Endothelial cell of umbilical vein (primary cell): ENCODE results near the gene CERS2. TPM values are rescaled to one million over a fixed set of nuclear protein-coding genes. Genes with fewer than 3 reads are reported as not detected.

Experiments
- BruUV-seq: library from RNA; stranded (reverse); fragments of 400-500 nt; replicated peaks from 2 replicates; lab custom pipeline; 2021; lab: Mats Ljungman, UMichigan
- CTCF ChIA-PET: fragments of 300-600, 350-600 bp; sonication (Branson Sonifier 250); formaldehyde crosslinking; loops from one replicate; lab custom pipeline; 2021; ENCODE audit warnings: antibody characterized with exemption, inconsistent platforms; lab: Charles Lee
- POLR2A ChIA-PET: fragments of 300-600, 350-600 bp; sonication (Branson Sonifier 250); formaldehyde crosslinking; loops from one replicate; lab custom pipeline; 2021; ENCODE audit warnings: antibody characterized with exemption, inconsistent platforms; lab: Charles Lee
- DNase-seq: peaks from one replicate; pipeline ENCODE4 v3.0.0-alpha.2; 2011; ENCODE audit warnings: low read depth, low spot score
- FAIRE-seq: peaks from 2 replicates; lab custom pipeline; 2011; peaks lifted over from hg19 to GRCh38; lab: Jason Lieb, UNC
- H2AFZ ChIP-seq: 2 replicates; pipeline ENCODE4 v1.6.0; 2012; ENCODE audit warnings: low read depth, low read length, control low read depth, inconsistent platforms
- H3K27ac ChIP-seq: 2 replicates; pipeline ENCODE4 v1.5.1; 2011; ENCODE audit warnings: low read depth, mild to moderate bottlenecking, control low read depth, low read length, moderate library complexity; ENCODE audit not compliant: insufficient read depth
- H3K27me3 ChIP-seq, 2 experiments: 2 replicates each; pipeline versions ENCODE4 v1.6.0 to v1.6.1; 2011; ENCODE audit warnings: low read length in 2 of 2, mixed read lengths in 1 of 2; ENCODE audit not compliant: control insufficient read depth in 2 of 2, insufficient read depth in 2 of 2
- H3K36me3 ChIP-seq, 2 experiments: 2 replicates in 1 of 2; 3 replicates in 1 of 2; pipeline ENCODE4 v1.5.1; 2011; ENCODE audit warnings: low read length in 2 of 2, mild to moderate bottlenecking in 1 of 2, moderate library complexity in 1 of 2; ENCODE audit not compliant: control insufficient read depth in 2 of 2, insufficient read depth in 2 of 2; ENCODE audit errors: extremely low read depth in 1 of 2
- H3K4me1 ChIP-seq: 3 replicates; pipeline ENCODE4 v1.5.1; 2011; ENCODE audit warnings: mild to moderate bottlenecking, low read length; ENCODE audit not compliant: control insufficient read depth, insufficient read depth; ENCODE audit errors: extremely low read depth
- H3K4me2 ChIP-seq: 2 replicates; pipeline ENCODE4 v1.6.1; 2011; ENCODE audit warnings: low read length, control low read depth, mixed read lengths; ENCODE audit not compliant: insufficient read depth
- H3K4me3 ChIP-seq, 3 experiments: fragments of 200-600 bp in 1 of 3; sonication (generic), shearing (Covaris generic) in 1 of 3; replicated peaks in 1 of 3; 2 replicates each; pipeline ENCODE4 v1.5.1; 2011 to 2016; ENCODE audit warnings: control low read depth in 3 of 3, low read length in 3 of 3, mild to moderate bottlenecking in 2 of 3, inconsistent platforms in 1 of 3, low read depth in 1 of 3, moderate library complexity in 1 of 3; ENCODE audit not compliant: insufficient read depth in 1 of 3
- H3K79me2 ChIP-seq: 2 replicates; pipeline ENCODE4 v1.6.0; 2012; ENCODE audit warnings: low read length, inconsistent platforms; ENCODE audit not compliant: control insufficient read depth, insufficient read depth
- H3K9ac ChIP-seq: replicated peaks from 2 replicates; pipeline ENCODE3; 2011; ENCODE audit warnings: low read length, control low read depth; ENCODE audit not compliant: insufficient read depth; ENCODE audit errors: extremely low read depth
- H3K9me1 ChIP-seq: replicated peaks from 3 replicates; pipeline ENCODE4 v1.6.0; 2011; ENCODE audit warnings: mild to moderate bottlenecking, low read length; ENCODE audit not compliant: control insufficient read depth, insufficient read depth; ENCODE audit errors: extremely low read depth
- H3K9me3 ChIP-seq: replicated peaks from 2 replicates; pipeline ENCODE4 v1.5.1; 2012; ENCODE audit warnings: low read length, inconsistent platforms; ENCODE audit not compliant: control insufficient read depth, insufficient read depth
- H4K20me1 ChIP-seq: replicated peaks from 2 replicates; pipeline ENCODE3; 2011; ENCODE audit warnings: mild to moderate bottlenecking, low read length; ENCODE audit not compliant: control insufficient read depth, insufficient read depth; ENCODE audit errors: extremely low read depth
- CTCF ChIP-seq, 2 donors: IDR thresholded peaks; 1 replicate in 1 of 2; 2 replicates in 1 of 2; pipeline ENCODE4 v1.5.1; 2011; ENCODE audit warnings: low read length in 2 of 2, mild to moderate bottlenecking in 2 of 2, moderate library complexity in 2 of 2, control low read depth in 1 of 2, inconsistent platforms in 1 of 2, low read depth in 1 of 2; ENCODE audit not compliant: insufficient read depth in 1 of 2; ENCODE audit errors: extremely low read depth in 1 of 2
- EZH2 ChIP-seq: IDR thresholded peaks from 2 replicates; pipeline ENCODE4 v1.6.1; 2012; ENCODE audit warnings: borderline replicate concordance, low read depth, mild to moderate bottlenecking, moderate library complexity, low read length, inconsistent platforms; ENCODE audit not compliant: severe bottlenecking
- FOS ChIP-seq: IDR thresholded peaks from 2 replicates; pipeline ENCODE4 v1.6.1; 2011; ENCODE audit warnings: mild to moderate bottlenecking, low read length, moderate library complexity, borderline replicate concordance; ENCODE audit not compliant: insufficient read depth
- GATA2 ChIP-seq: IDR thresholded peaks from 2 replicates; pipeline ENCODE4 v1.7.0; 2011; ENCODE audit warnings: low read depth, mild to moderate bottlenecking, moderate library complexity, mixed read lengths, low read length; ENCODE audit not compliant: insufficient read length, insufficient read depth
- JUN ChIP-seq: IDR thresholded peaks from 2 replicates; pipeline ENCODE4 v1.6.1; 2011; ENCODE audit warnings: borderline replicate concordance, low read depth; ENCODE audit not compliant: insufficient read length, insufficient read depth
- MYC ChIP-seq: IDR thresholded peaks from one replicate; pipeline ENCODE4 v1.6.1; 2011; ENCODE audit warnings: mild to moderate bottlenecking, low read depth, low read length
- POLR2A ChIP-seq: IDR thresholded peaks from 2 replicates; pipeline ENCODE4 v1.6.1; 2012; ENCODE audit warnings: low read depth, mild to moderate bottlenecking, control low read depth, low read length
- POLR2AphosphoS5 ChIP-seq: IDR thresholded peaks from 2 replicates; pipeline ENCODE4 v1.6.1; 2012; ENCODE audit warnings: low read depth, mild to moderate bottlenecking, control low read depth, low read length, moderate library complexity; ENCODE audit not compliant: insufficient read depth
- dilution Hi-C: fragments of 300-500 bp; cut with MboI; formaldehyde crosslinking; loops from one replicate; pipeline ENCODE4 v1.15.0; 2019; ENCODE audit warnings: low sequenced_read_pairs; ENCODE audit not compliant: extremely low pct_ligation_motif_present
- intact Hi-C: fragments of 100-400 bp; cut with micrococcal nuclease; formaldehyde crosslinking; loops from one replicate; pipeline ENCODE4 v1.10.0; 2022
- polyA plus RNA-seq, 4 experiments: library from polyadenylated mRNA; depleted of rRNA in 3 of 4; stranded (reverse) in 3 of 4; unstranded in 1 of 4; fragments of >200 nt; gene quantifications; 2 replicates each; pipeline versions ENCODE4 v1.2.1 to v1.2.3, GENCODE V29; 2011 to 2012; ENCODE audit warnings: missing spikeins in 1 of 4
- total RNA-seq: library from RNA; stranded (reverse); gene quantifications from 2 replicates; pipeline ENCODE4 v1.2.3, GENCODE V29; 2021
- TF ChIP-seq, protein P1 (sequence below): IDR thresholded peaks from 2 replicates; pipeline ENCODE4 v1.6.1; 2011; ENCODE audit not compliant: insufficient read depth, insufficient read length

Gene CERS2
- total and polyA plus RNA-seq, 2 donors (not counting 3 experiments of a cell fraction or from before 2014, with no cell fraction given) = 143 to 155 TPM

GRCh38 chr1:150963321-150964163, 11.1 kb downstream of the CERS2 start:
- TF ChIP-seq, protein P1, sequence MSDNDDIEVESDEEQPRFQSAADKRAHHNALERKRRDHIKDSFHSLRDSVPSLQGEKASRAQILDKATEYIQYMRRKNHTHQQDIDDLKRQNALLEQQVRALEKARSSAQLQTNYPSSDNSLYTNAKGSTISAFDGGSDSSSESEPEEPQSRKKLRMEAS = no peak
- TF ChIP-seq CTCF (IDR thresholded peaks at IDR 0.05; ENCODE audit: extremely low read depth in 1 of 2, insufficient read depth in 1 of 2, low read depth in 1 of 2, low read length in 2 of 2) (no peak), JUN (no peak), POLR2AphosphoS5 (no peak), FOS (no peak), MYC (no peak), POLR2A (no peak), EZH2 (no peak), GATA2 (no peak)
- Histone ChIP-seq H3K4me1 (peaks cover 3% of the 10 kb centered on the region), H3K79me2 (peaks cover 4% of the 10 kb centered on the region), H3K9me3 (no peaks in the 10 kb centered on the region), H3K9ac (no peak overlapping the region), H3K36me3 (peaks cover 26 to 46% of the 10 kb centered on the region in 2 experiments), H3K4me3 (no peak overlapping the region), H3K9me1 (no peaks in the 10 kb centered on the region), H3K27ac (no peak overlapping the region), H4K20me1 (no peaks in the 10 kb centered on the region), H3K4me2 (no peak overlapping the region), H3K27me3 (no peaks in the 10 kb centered on the region), H2AFZ (no peak overlapping the region)
- CTCF ChIA-PET = interaction anchor here (0.8 to 2.5 kb wide), 4 partner anchors 11 to 43 kb away, joined by 5 to 11 read pairs (median 8); partner anchors contain the start of genes CERS2 and MINDY1
- no TSS peak for BruUV-seq
- DNase-seq = no peak
- dilution Hi-C loops (no loop called here), intact Hi-C loops (loop anchor here (2.0 kb wide), 1 partner anchor 13 kb away; no protein-coding TSS in a partner anchor)
- FAIRE-seq = no peak
- POLR2A ChIA-PET = no interaction called here
